AG09309 (cell line): ENCODE measurements around the gene DTNBP1.

Source experiments
- DNase-seq: peaks from one replicate; pipeline ENCODE4 v3.0.0-alpha.2; 2010; ENCODE audit warnings: low read depth
- H3K4me3 ChIP-seq: 2 replicates; pipeline ENCODE4 v1.5.1; 2011; ENCODE audit warnings: mild to moderate bottlenecking, low read depth, low read length, moderate library complexity; ENCODE audit not compliant: control insufficient read depth
- CTCF ChIP-seq: IDR thresholded peaks from 2 replicates; pipeline ENCODE4 v1.5.1; 2011; ENCODE audit warnings: mild to moderate bottlenecking, low read depth, low read length, inconsistent platforms; ENCODE audit not compliant: insufficient read depth, control insufficient read depth; ENCODE audit errors: missing control alignments

Gene DTNBP1

DNA sequence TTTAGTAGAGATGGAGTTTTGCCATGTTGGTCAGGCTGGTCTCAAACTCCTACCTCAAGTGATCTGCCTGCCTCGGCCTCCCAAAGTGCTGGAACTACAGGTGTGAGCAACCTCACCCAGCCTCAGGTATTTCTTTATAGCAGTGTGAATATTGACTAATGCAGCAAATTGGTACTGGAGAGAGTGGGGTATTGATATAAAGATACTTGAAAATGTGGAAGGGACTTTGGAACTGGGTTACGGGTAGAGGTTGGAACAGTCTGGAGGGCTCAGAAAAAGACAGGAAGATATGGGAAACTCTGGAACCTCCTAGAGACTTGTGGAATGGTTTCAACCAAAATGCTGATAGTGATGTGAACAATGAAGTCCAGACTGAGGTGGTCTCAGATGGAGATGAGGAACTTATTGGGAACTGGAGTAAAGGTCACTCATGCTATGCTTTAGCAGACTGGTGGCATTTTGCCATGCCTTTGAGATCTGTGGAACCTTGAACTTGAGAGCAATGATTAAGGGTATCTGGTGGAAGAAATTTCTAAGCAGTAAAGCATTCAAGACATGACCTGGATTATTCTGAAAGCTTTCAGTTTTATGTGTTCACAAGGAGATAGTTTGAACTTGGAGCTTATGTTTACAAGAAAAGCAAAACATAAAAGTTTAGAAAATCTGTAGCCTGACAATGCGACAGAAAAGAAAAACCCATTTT lies 127.2 kb downstream of the DTNBP1 start:
- no peak for TF ChIP-seq CTCF
- no peak overlapping the region for H3K4me3 ChIP-seq
- no peak for DNase-seq

GRCh38 chr6:15534974-15535373 lies 127.9 kb downstream of the DTNBP1 start:
- TF ChIP-seq CTCF, result no peak
- no peak for DNase-seq

GRCh38 chr6:15533379-15534026 lies 129.3 kb downstream of the DTNBP1 start:
- H3K4me3 ChIP-seq, result no peak overlapping the region
- TF ChIP-seq CTCF, result no peak
- no peak for DNase-seq

More at GRCh38 chr6:15534974-15535373, 127.9 kb downstream of the DTNBP1 start:
- H3K4me3 ChIP-seq, result no peak overlapping the region

- no peak overlapping the region for H3K4me3 ChIP-seq
- DNase-seq, result no peak
- no peak for TF ChIP-seq CTCF
These were observed 130.9 kb downstream of the DTNBP1 start for GRCh38 chr6:15531973-15532372.

GRCh38 chr6:15530411-15530810 lies 132.4 kb downstream of the DTNBP1 start:
- TF ChIP-seq CTCF, result no peak
- H3K4me3 ChIP-seq, result no peak overlapping the region
- DNase-seq, result no peak

- TF ChIP-seq CTCF, result no peak
- DNase-seq, result no peak
- no peak overlapping the region for H3K4me3 ChIP-seq
These were observed 134.0 kb downstream of the DTNBP1 start for GRCh38 chr6:15528870-15529269.
